Measurements from ENCODE around the gene TRAPPC6A.

GRCh38 chr19:45184115-45184514, 6.1 kb upstream of the TRAPPC6A start:
- TF ChIP-seq CTCF (IDR thresholded peaks at IDR 0.05) (no peak), EZH2 (IDR thresholded peaks at IDR 0.05; ENCODE audit: borderline replicate concordance, insufficient read depth, low read depth, low read length, poor library complexity, severe bottlenecking) (no peak)
